Right lobe of liver (tissue), 6 donors: ENCODE measurements around the gene HLA-DPA1. TPM values are rescaled to one million over a fixed set of nuclear protein-coding genes. Genes with fewer than 3 reads are reported as not detected.

Experiments
- ATAC-seq, 4 donors: fragments of 200-7000 bp; cut with Tn5 transposase; one replicate each; pipeline ENCODE4 v1.9.1; 2020; ENCODE audit warnings: mild to moderate bottlenecking in 4 of 4, moderate library complexity in 4 of 4
- DNase-seq, 3 donors: peaks; one replicate each; pipeline ENCODE4 v3.0.0-alpha.2; 2020
- H3K27ac ChIP-seq, 3 donors: fragments of 200-600 bp; one replicate each; pipeline ENCODE4 v1.8.0; 2022
- H3K27me3 ChIP-seq, 2 donors: fragments of 200-600 bp; one replicate each; pipeline ENCODE4 v1.8.0; 2022
- H3K36me3 ChIP-seq, 4 donors: fragments of 200-600 bp; sonication (generic) in 1 of 4; one replicate each; pipeline versions ENCODE4 v1.5.1 to v1.8.0; 2017 to 2022; ENCODE audit warnings: control low read depth in 1 of 4
- H3K4me1 ChIP-seq, 4 donors: fragments of 200-600 bp; sonication (generic) in 1 of 4; one replicate each; pipeline versions ENCODE4 v1.5.1 to v1.8.0; 2017 to 2022; ENCODE audit warnings: control low read depth in 1 of 4
- H3K4me3 ChIP-seq, 3 donors: fragments of 200-600 bp; one replicate each; pipeline ENCODE4 v1.8.0; 2022
- H3K9me3 ChIP-seq, 4 donors: fragments of 200-600 bp; sonication (generic) in 1 of 4; one replicate each; pipeline versions ENCODE4 v1.5.1 to v1.8.0; 2017 to 2022; ENCODE audit warnings: control low read depth in 1 of 4
- CTCF ChIP-seq, 4 donors: fragments of 200-600 bp in 3 of 4; fragments of 450-650 bp in 1 of 4; IDR thresholded peaks; one replicate each; pipeline versions ENCODE4 v1.5.1 to v1.8.0; 2016 to 2022; ENCODE audit warnings: antibody characterized with exemption in 4 of 4, mild to moderate bottlenecking in 2 of 4
- POLR2A ChIP-seq: fragments of 450-650 bp; IDR thresholded peaks from one replicate; pipeline ENCODE4 v1.6.1; 2017; ENCODE audit warnings: antibody characterized with exemption, mild to moderate bottlenecking
- WGBS: methylation state at CpG from one replicate; pipeline ENCODE4 v1.1.6; 2018; ENCODE audit warnings: low coverage, low lambda C conversion rate; ENCODE audit not compliant: insufficient coverage; ENCODE audit errors: missing lambda C conversion rate; 5-methylcytosine and 5-hydroxymethylcytosine counted together
- intact Hi-C, 2 donors: fragments of 100-400 bp; cut with DNase I; formaldehyde crosslinking; loops; one replicate each; pipeline versions ENCODE4 v1.11.2 to v1.14.1; 2022
- total RNA-seq, 6 experiments: library from RNA; depleted of rRNA in 2 of 6; stranded (reverse); fragments of >200 nt in 2 of 6; fragmentation: NEBNext Ultra II Directional in 3 of 6; extraction: Animal tissue kit (Norgen Biotek cat#: 25700) in 3 of 6; gene quantifications; one replicate each; pipeline versions ENCODE4 v1.1.0 to v1.2.4, GENCODE V29; 2016 to 2023
- donor health status: DM: no; HTN: yes; CAD: no.
- donor health status: DM: no; HTN: no; CAD: no.
- donor health status: DM: no; HTN: no; CAD: no.
- donor health status: DM: no; HTN: yes; CAD: no.
- donor health status: DM: no; HTN: yes; CAD: no.

HLA-DPA1 gene
- total RNA-seq, 6 experiments from 2014 or later = 10.0 to 74.8 (median 26.3) TPM

GRCh38 chr6:33093855-33094254 lies 20.4 kb upstream of the HLA-DPA1 start:
- Histone ChIP-seq H3K4me1 (no peaks in the 10 kb centered on the region), H3K27ac (no peak overlapping the region), H3K4me3 (no peak overlapping the region), H3K27me3 (no peaks in the 10 kb centered on the region), H3K9me3 (no peaks in the 10 kb centered on the region), H3K36me3 (no peaks in the 10 kb centered on the region)
- 67% methylated on average over 3 of the region's 3 CpGs for whole genome bisulfite sequencing
- intact Hi-C loops = no loop called here
- no peak for TF ChIP-seq CTCF (IDR thresholded peaks at IDR 0.05)
- TF ChIP-seq POLR2A = no peak
- DNase-seq = no peak
- no peak for ATAC-seq

- Histone ChIP-seq H3K27me3 (no peaks in the 10 kb centered on the region), H3K36me3 (no peaks in the 10 kb centered on the region), H3K4me3 (no peak overlapping the region), H3K9me3 (no peaks in the 10 kb centered on the region), H3K27ac (no peak overlapping the region), H3K4me1 (no peaks in the 10 kb centered on the region)
- ATAC-seq (peak in 1 of 4 donors; percentile 9), DNase-seq (no peak)
- TF ChIP-seq POLR2A (no peak), CTCF (IDR thresholded peaks at IDR 0.05) (no peak)
- intact Hi-C loops = no loop called here
- 100% methylated on average over 1 of the region's 3 CpGs for WGBS
Measured at GRCh38 chr6:33092385-33092784, 18.9 kb upstream of the HLA-DPA1 start.

GRCh38 chr6:33091957-33092356 lies 18.5 kb upstream of the HLA-DPA1 start:
- Histone ChIP-seq H3K4me1 (no peaks in the 10 kb centered on the region), H3K4me3 (no peak overlapping the region), H3K36me3 (no peaks in the 10 kb centered on the region), H3K27me3 (no peaks in the 10 kb centered on the region), H3K9me3 (no peaks in the 10 kb centered on the region), H3K27ac (no peak overlapping the region)
- intact Hi-C loops = no loop called here
- peak in 2 of 3 donors; percentile 43 to 70 for DNase-seq
- WGBS = 28% methylated on average over 4 of the region's 9 CpGs
- peak; percentile 74 to 81 (median 79) for ATAC-seq
- no peak for TF ChIP-seq POLR2A
- TF ChIP-seq CTCF (IDR thresholded peaks at IDR 0.05) = peak; percentile 52 to 74 (median 60)

- Histone ChIP-seq H3K27ac (no peak overlapping the region), H3K36me3 (no peaks in the 10 kb centered on the region), H3K9me3 (no peaks in the 10 kb centered on the region), H3K27me3 (no peaks in the 10 kb centered on the region), H3K4me1 (no peaks in the 10 kb centered on the region), H3K4me3 (no peak overlapping the region)
- TF ChIP-seq POLR2A (no peak), CTCF (IDR thresholded peaks at IDR 0.05) (no peak)
- no peak for DNase-seq
- ATAC-seq = no peak
- intact Hi-C loops = no loop called here
- WGBS = 50% methylated on average over 6 of the region's 6 CpGs
Measured at GRCh38 chr6:33088931-33089620, 15.6 kb upstream of the HLA-DPA1 start.
